K562 (cell line): ENCODE results near the gene FIBP. TPM values are rescaled to one million over a fixed set of nuclear protein-coding genes. Genes with fewer than 3 reads are reported as not detected.
A peak's percentile ranks its signal among the peaks of the same experiment; 100 is the strongest.

Experiments
- CEBPB ChIP-seq: fragments of 450-650 bp; IDR thresholded peaks from 2 replicates; pipeline ENCODE4 v1.6.1; 2016; ENCODE audit warnings: missing genetic modification characterization, missing compliant biosample characterization
- CREM ChIP-seq: IDR thresholded peaks from 2 replicates; pipeline ENCODE4 v1.6.1; 2014; ENCODE audit warnings: antibody characterized with exemption, low read depth
- CTCFL ChIP-seq: IDR thresholded peaks from 2 replicates; pipeline ENCODE4 v1.6.1; 2011; ENCODE audit warnings: borderline replicate concordance, low read depth, mild to moderate bottlenecking, moderate library complexity, low read length; ENCODE audit not compliant: insufficient read depth, poor library complexity, severe bottlenecking
- EP300 ChIP-seq: IDR thresholded peaks from 2 replicates; pipeline ENCODE4 v1.6.1; 2012; ENCODE audit warnings: low read length, improper control_type of control experiment
- EWSR1 ChIP-seq: fragments of 450-650 bp; IDR thresholded peaks from 2 replicates; pipeline ENCODE4 v1.6.1; 2018; ENCODE audit warnings: borderline replicate concordance, mild to moderate bottlenecking, low read depth, moderate library complexity; ENCODE audit not compliant: partially characterized antibody
- FOXK1 ChIP-seq: sonication (generic); formaldehyde crosslinking; IDR thresholded peaks from 2 replicates; pipeline ENCODE4 v1.8.0; 2022; ENCODE audit warnings: missing genetic modification reagents, mild to moderate bottlenecking, borderline replicate concordance
- MAFG ChIP-seq: fragments of 450-650 bp; conservative IDR thresholded peaks from 2 replicates; pipeline ENCODE4 v1.6.1; 2016; ENCODE audit warnings: missing genetic modification characterization, missing compliant biosample characterization
- MEF2A ChIP-seq: IDR thresholded peaks from 2 replicates; pipeline ENCODE4 v1.6.1; 2011; ENCODE audit warnings: low read depth, mild to moderate bottlenecking, low read length, moderate library complexity; ENCODE audit not compliant: control insufficient read depth
- NEUROD1 ChIP-seq: fragments of 150-350 bp; IDR thresholded peaks from 2 replicates; pipeline ENCODE4 v1.6.1; 2014; ENCODE audit warnings: borderline replicate concordance, low read length, low read depth; ENCODE audit not compliant: partially characterized antibody
- NRF1 ChIP-seq, 2 experiments: fragments of 450-650 bp; IDR thresholded peaks in 1 of 2; conservative IDR thresholded peaks in 1 of 2; 2 replicates each; pipeline ENCODE4 v1.6.1; 2014; ENCODE audit warnings: mild to moderate bottlenecking in 2 of 2
- PCBP2 ChIP-seq: fragments of 200-400 bp; formaldehyde crosslinking; IDR thresholded peaks from 2 replicates; pipeline ENCODE4 v1.6.1; 2018; ENCODE audit warnings: low read length, low read depth, mild to moderate bottlenecking, moderate library complexity; ENCODE audit not compliant: poor library complexity, severe bottlenecking
- PPARD ChIP-seq: fragments of 250-450 bp; sonication (Bioruptor Pico); IDR thresholded peaks from 2 replicates; pipeline ENCODE4 v1.8.0; 2022; ENCODE audit warnings: inconsistent platforms, mild to moderate bottlenecking, moderate library complexity
- SFPQ ChIP-seq: fragments of 200-400 bp; formaldehyde crosslinking; IDR thresholded peaks from 2 replicates; pipeline ENCODE4 v1.6.1; 2017; ENCODE audit warnings: mild to moderate bottlenecking, low read depth, low read length, moderate library complexity
- SMARCA4 ChIP-seq: fragments of 450-650 bp; IDR thresholded peaks from 2 replicates; pipeline ENCODE4 v1.6.1; 2016
- SMARCE1 ChIP-seq: fragments of 450-650 bp; IDR thresholded peaks from 2 replicates; pipeline ENCODE4 v1.7.1; 2016; ENCODE audit warnings: mild to moderate bottlenecking
- SRSF3 ChIP-seq: fragments of 200-400 bp; formaldehyde crosslinking; IDR thresholded peaks from 2 replicates; pipeline ENCODE4 v1.6.1; 2016; ENCODE audit warnings: mild to moderate bottlenecking, low read length, moderate library complexity; ENCODE audit not compliant: insufficient read depth
- ZFP36 ChIP-seq: fragments of 150-350 bp; IDR thresholded peaks from 2 replicates; pipeline ENCODE4 v1.6.1; 2018; ENCODE audit warnings: low read length, low read depth; ENCODE audit not compliant: partially characterized antibody
- ZNF239 ChIP-seq: fragments of 250-450 bp; sonication (Bioruptor Pico); IDR thresholded peaks from 2 replicates; pipeline ENCODE4 v1.4.0; 2020; ENCODE audit warnings: mild to moderate bottlenecking
- ZNF384 ChIP-seq: IDR thresholded peaks from 2 replicates; pipeline ENCODE4 v1.6.1; 2012; ENCODE audit warnings: low read depth, low read length, improper control_type of control experiment
- ZNF431 ChIP-seq: sonication (generic); formaldehyde crosslinking; IDR thresholded peaks from 2 replicates; pipeline ENCODE4 v1.8.0; 2022; ENCODE audit warnings: mild to moderate bottlenecking, missing genetic modification reagents
- ZNF609 ChIP-seq: sonication (generic); formaldehyde crosslinking; IDR thresholded peaks from 2 replicates; pipeline ENCODE4 v1.8.1; 2023; ENCODE audit warnings: missing genetic modification reagents, mild to moderate bottlenecking, borderline replicate concordance
- polyA plus RNA-seq, 8 experiments: library from polyadenylated mRNA; depleted of rRNA in 4 of 8; stranded (reverse) in 5 of 8; unstranded in 3 of 8; fragments of >200 nt; fragmentation: Nextera tagmentation in 2 of 8; fragmentation: Illumina TruSeq in 1 of 8; extraction: Ambion mirVana in 2 of 8; extraction: Trizol in 1 of 8; gene quantifications; 2 replicates each; pipeline versions ENCODE4 v1.2.1 to v1.2.3, GENCODE V29; 2011 to 2014; ENCODE audit warnings: inconsistent platforms in 1 of 8, missing spikeins in 1 of 8
- total RNA-seq, 7 experiments: library from RNA; depleted of rRNA in 6 of 7; stranded (reverse); fragments of >200 nt in 6 of 7; fragmentation: Illumina TruSeq in 2 of 7; extraction: Trizol in 2 of 7; gene quantifications; 2 replicates each; pipeline versions ENCODE4 v1.2.1 to v1.2.3, GENCODE V29; 2011 to 2021; ENCODE audit warnings: low replicate concordance in 1 of 7

Gene FIBP
- total and polyA plus RNA-seq, 9 of the 15 experiments (the other 6 are each of a cell fraction or from before 2014, with no cell fraction given) = 41.2 to 79.2 (median 48.6) TPM

GRCh38 chr11:65934014-65934413, 45.7 kb upstream of the FIBP start (continued):
- TF ChIP-seq ZNF609 (CRISPR knock-in tag) (no peak), CEBPB (tag) (no peak), SMARCA4 (peak; percentile 73), SRSF3 (no peak), CREM (0 out of 2 replicates have a peak, but pooled peaks have one; percentile 9), SFPQ (no peak), SMARCE1 (0 out of 2 replicates have a peak, but pooled peaks have one; percentile 11), EP300 (peak; percentile 38; the same call in 1 of the 2 replicates), NEUROD1 (no peak), EWSR1 (no peak), PPARD (CRISPR knock-in tag) (no peak), PCBP2 (no peak), ZNF431 (CRISPR knock-in tag) (no peak), ZNF384 (peak; percentile 76), MAFG (tag) (no peak), ZFP36 (no peak), ZNF239 (CRISPR knock-in tag) (no peak), CTCFL (no peak), FOXK1 (CRISPR knock-in tag) (no peak), MEF2A (no peak), NRF1 (conservative IDR thresholded peaks at IDR 0.05 in 1 of 2, IDR thresholded peaks at IDR 0.05 in 1 of 2) (no peak)
